MCF 10A (cell line): ENCODE measurements around the gene DTD1. TPM values are rescaled to one million over a fixed set of nuclear protein-coding genes. Genes with fewer than 3 reads are reported as not detected.

Experiments used
- BruUV-seq: library from RNA; stranded (reverse); fragments of 400-500 nt; replicated peaks from 2 replicates; lab custom pipeline; 2021; lab: Mats Ljungman, UMichigan
- CTCF ChIA-PET: fragments of 300-600 bp; sonication (Branson Sonifier 250); formaldehyde crosslinking; extraction: SDS; loops from one replicate; lab custom pipeline; 2021; ENCODE audit warnings: antibody characterized with exemption, inconsistent platforms; lab: Yijun Ruan, JAX
- POLR2A ChIA-PET: fragments of 300-600, 350-650 bp; sonication (Branson Sonifier 250); formaldehyde crosslinking; extraction: SDS; loops from one replicate; lab custom pipeline; 2020; ENCODE audit warnings: antibody characterized with exemption, inconsistent platforms; lab: Yijun Ruan, JAX
- DNase-seq: peaks from one replicate; pipeline ENCODE4 v3.0.0-alpha.2; 2018; ENCODE audit not compliant: unreplicated experiment
- H3K27ac Mint-ChIP-seq: one replicate; pipeline ENCODE4 v1.8.0; 2022; ENCODE audit warnings: mild to moderate bottlenecking, low read depth, mixed read lengths; ENCODE audit not compliant: unreplicated experiment
- H3K27me3 Mint-ChIP-seq: one replicate; pipeline ENCODE4 v1.8.0; 2022; ENCODE audit warnings: mixed read lengths; ENCODE audit not compliant: insufficient read depth, unreplicated experiment
- H3K36me3 Mint-ChIP-seq: one replicate; pipeline ENCODE4 v1.8.0; 2022; ENCODE audit warnings: mild to moderate bottlenecking, moderate library complexity, mixed read lengths; ENCODE audit not compliant: insufficient read depth, unreplicated experiment
- H3K4me1 Mint-ChIP-seq: one replicate; pipeline ENCODE4 v1.8.0; 2022; ENCODE audit warnings: mixed read lengths; ENCODE audit not compliant: insufficient read depth, unreplicated experiment
- H3K4me3 Mint-ChIP-seq: one replicate; pipeline ENCODE4 v1.8.0; 2022; ENCODE audit warnings: mild to moderate bottlenecking, moderate library complexity, mixed read lengths; ENCODE audit not compliant: unreplicated experiment
- H3K9me3 Mint-ChIP-seq: one replicate; pipeline ENCODE4 v1.8.0; 2022; ENCODE audit warnings: mixed read lengths; ENCODE audit not compliant: unreplicated experiment
- CTCF ChIP-seq: fragments of 200-600 bp; IDR thresholded peaks from one replicate; pipeline ENCODE4 v1.8.0; 2022; ENCODE audit warnings: antibody characterized with exemption, mild to moderate bottlenecking; ENCODE audit not compliant: unreplicated experiment
- intact Hi-C: fragments of 100-400 bp; cut with micrococcal nuclease; formaldehyde crosslinking; loops from 2 replicates; pipeline ENCODE4 v1.14.1; 2022
- total RNA-seq: library from RNA; stranded (reverse); gene quantifications from 2 replicates; pipeline ENCODE4 v1.2.3, GENCODE V29; 2022

The DTD1 gene
- total RNA-seq, 1 experiment from 2014 or later = 101 TPM

- intact Hi-C loops = loop anchor here (5.0 kb wide), 1 partner anchor 60 kb away; the partner anchor contains the start of gene SEC23B
- no peaks in the 10 kb centered on the region for H3K9me3 Mint-ChIP-seq
- H3K27me3 Mint-ChIP-seq = no peaks in the 10 kb centered on the region
- peaks cover 43% of the 10 kb centered on the region for H3K36me3 Mint-ChIP-seq
- ChIA-PET POLR2A (interaction anchor here (0.6 to 3.4 kb wide), 35 partner anchors 8 to 1454 kb away, joined by 3 to 49 read pairs (median 3); partner anchors contain the start of genes DTD1, DZANK1, NAA20 and POLR3F), CTCF (interaction anchor here (0.5 to 1.0 kb wide), 3 partner anchors 15 to 1017 kb away, joined by 3 to 4 read pairs (median 4); no protein-coding TSS in a partner anchor)
- H3K4me1 Mint-ChIP-seq = peaks cover 19% of the 10 kb centered on the region
- TSS peak; percentile 92 for BruUV-seq
- peak within 1 kb of the TSS; percentile 97 for H3K27ac Mint-ChIP-seq
- TF ChIP-seq CTCF = no peak
- peak within 1 kb of the TSS; percentile 100 for H3K4me3 Mint-ChIP-seq
- peak; percentile 94 for DNase-seq
Measured at GRCh38 chr20:18566892-18567738, 20.7 kb upstream of the DTD1 start, which contains the start of gene SMIM26. Gene SMIM26, plus strand, starts transcription at chr20:18567432. Its CDS starts 47 bp downstream, at chr20:18567479.

- H3K27ac Mint-ChIP-seq = peak overlapping the region; percentile 97
- H3K4me3 Mint-ChIP-seq = peak overlapping the region; percentile 100
- POLR2A ChIA-PET = interaction anchor here (0.6 to 3.4 kb wide), 12 partner anchors 11 to 1190 kb away, joined by 3 to 49 read pairs (median 5); partner anchors contain the start of genes DTD1, DZANK1, OVOL2 and POLR3F
- H3K27me3 Mint-ChIP-seq = no peaks in the 10 kb centered on the region
- no peak for TF ChIP-seq CTCF
- H3K4me1 Mint-ChIP-seq = peaks cover 19% of the 10 kb centered on the region
- H3K9me3 Mint-ChIP-seq = no peaks in the 10 kb centered on the region
- TSS peak; percentile 81 for BruUV-seq
- peaks cover 43% of the 10 kb centered on the region for H3K36me3 Mint-ChIP-seq
- CTCF ChIA-PET = interaction anchor here (0.5 to 1.4 kb wide), 3 partner anchors 1016 to 1170 kb away, joined by 3 read pairs; no protein-coding TSS in a partner anchor
- intact Hi-C loops = loop anchor here (5.0 kb wide), 1 partner anchor 60 kb away; the partner anchor contains the start of gene SEC23B
- DNase-seq = no peak
Measured at GRCh38 chr20:18567739-18568091, 20.1 kb upstream of the DTD1 start.

GRCh38 chr20:18571009-18571408 is 16.8 kb upstream of the DTD1 start:
- TF ChIP-seq CTCF = no peak
- Mint-ChIP-seq H3K36me3 (peaks cover 43% of the 10 kb centered on the region), H3K27ac (no peak overlapping the region), H3K4me3 (no peak overlapping the region), H3K9me3 (no peaks in the 10 kb centered on the region), H3K27me3 (no peaks in the 10 kb centered on the region), H3K4me1 (peaks cover 11% of the 10 kb centered on the region)
- DNase-seq = no peak
- ChIA-PET CTCF (interaction anchor here (1.1 kb wide), 1 partner anchor 62 kb away, joined by 3 read pairs; no protein-coding TSS in a partner anchor), POLR2A (interaction anchor here (0.6 to 1.5 kb wide), 5 partner anchors 11 to 63 kb away, joined by 3 to 7 read pairs (median 3); partner anchors contain the start of genes DTD1 and SEC23B)
- intact Hi-C loops = no loop called here
- no TSS peak for BruUV-seq

GRCh38 chr20:18571578-18571977 is 16.3 kb upstream of the DTD1 start:
- Mint-ChIP-seq H3K4me3 (no peak overlapping the region), H3K27me3 (no peaks in the 10 kb centered on the region), H3K27ac (no peak overlapping the region), H3K4me1 (peaks cover 10% of the 10 kb centered on the region), H3K36me3 (peaks cover 41% of the 10 kb centered on the region), H3K9me3 (no peaks in the 10 kb centered on the region)
- DNase-seq = no peak
- BruUV-seq = no TSS peak
- TF ChIP-seq CTCF = no peak
- ChIA-PET POLR2A (interaction anchor here (0.6 to 1.5 kb wide), 5 partner anchors 10 to 64 kb away, joined by 3 to 7 read pairs (median 3); partner anchors contain the start of gene SEC23B), CTCF (interaction anchor here (1.1 kb wide), 1 partner anchor 61 kb away, joined by 3 read pairs; no protein-coding TSS in a partner anchor)
- intact Hi-C loops = no loop called here
